B cell (primary cell): ENCODE measurements around the gene SOX9. TPM values are rescaled to one million over a fixed set of nuclear protein-coding genes. Genes with fewer than 3 reads are reported as not detected.

Experiments used
- ATAC-seq: fragments of 200-7000 bp; cut with Tn5 transposase; one replicate; pipeline ENCODE4 v1.10.0; 2021; ENCODE audit warnings: low read depth, mild to moderate bottlenecking, moderate number of reproducible peaks, moderate library complexity
- CTCF ChIA-PET: fragments of 350-600 bp; sonication (Branson Sonifier 250); formaldehyde crosslinking; loops from one replicate; lab custom pipeline; 2021; ENCODE audit warnings: antibody characterized with exemption, inconsistent platforms; lab: Charles Lee
- POLR2A ChIA-PET: fragments of 350-600 bp; sonication (Branson Sonifier 250); formaldehyde crosslinking; loops from one replicate; lab custom pipeline; 2021; ENCODE audit warnings: antibody characterized with exemption; lab: Charles Lee
- DNase-seq: peaks from one replicate; pipeline ENCODE4 v3.0.0; 2013
- H2AFZ ChIP-seq: 2 replicates; pipeline ENCODE4 v1.6.1; 2012; ENCODE audit warnings: mild to moderate bottlenecking, low read depth, low read length; ENCODE audit not compliant: insufficient read depth, poor library complexity, severe bottlenecking
- H3K27ac ChIP-seq, 2 donors: 1 replicate in 1 of 2; 2 replicates in 1 of 2; pipeline ENCODE4 v1.5.1; 2012 to 2013; ENCODE audit warnings: low read length in 2 of 2, mild to moderate bottlenecking in 2 of 2, moderate library complexity in 1 of 2
- H3K27me3 ChIP-seq, 4 experiments: fragments of 200-600 bp in 1 of 4; sonication (generic) in 1 of 4; replicated peaks in 1 of 4; 1 replicate in 2 of 4; 2 replicates in 2 of 4; pipeline versions ENCODE4 v1.6.1 to v1.7.0; 2013 to 2016; ENCODE audit warnings: low read length in 3 of 4, mild to moderate bottlenecking in 2 of 4, mixed read lengths in 1 of 4, moderate library complexity in 1 of 4; ENCODE audit not compliant: insufficient read depth in 4 of 4, control insufficient read depth in 3 of 4; ENCODE audit errors: control extremely low read depth in 1 of 4
- H3K36me3 ChIP-seq, 2 experiments: replicated peaks in 1 of 2; 1 replicate in 1 of 2; 2 replicates in 1 of 2; pipeline versions ENCODE4 v1.6.1 to v1.7.1; 2013; ENCODE audit warnings: low read length in 1 of 2; ENCODE audit not compliant: insufficient read depth in 2 of 2, control insufficient read depth in 1 of 2; ENCODE audit errors: control extremely low read depth in 1 of 2, extremely low read depth in 1 of 2
- H3K4me1 ChIP-seq, 2 donors: fragments of 200-600 bp in 1 of 2; sonication (generic) in 1 of 2; 1 replicate in 1 of 2; 2 replicates in 1 of 2; pipeline versions ENCODE4 v1.5.1 to v1.6.1; 2013 to 2017; ENCODE audit warnings: low read length in 2 of 2; ENCODE audit not compliant: control insufficient read depth in 2 of 2, insufficient read depth in 2 of 2
- H3K4me2 ChIP-seq: replicated peaks from 2 replicates; pipeline ENCODE3; 2012; ENCODE audit warnings: mild to moderate bottlenecking, low read depth, low read length; ENCODE audit not compliant: poor library complexity, severe bottlenecking
- H3K4me3 ChIP-seq, 5 experiments: fragments of 200-600 bp in 1 of 5; sonication (generic) in 1 of 5; 1 replicate in 3 of 5; 2 replicates in 2 of 5; pipeline versions ENCODE4 v1.5.1 to v1.7.0; 2011 to 2016; ENCODE audit warnings: low read length in 4 of 5, mild to moderate bottlenecking in 4 of 5, low read depth in 2 of 5, control low read depth in 1 of 5, moderate library complexity in 1 of 5; ENCODE audit not compliant: insufficient read depth in 1 of 5; ENCODE audit errors: control extremely low read depth in 1 of 5, extremely low read depth in 1 of 5
- H3K79me2 ChIP-seq: fragments of 200-600 bp; sonication (generic); one replicate; pipeline ENCODE4 v1.6.0; 2016; ENCODE audit warnings: low read length; ENCODE audit not compliant: control insufficient read depth, insufficient read depth
- H3K9ac ChIP-seq: fragments of 200-600 bp; sonication (generic); 2 replicates; pipeline ENCODE4 v1.6.1; 2017; ENCODE audit warnings: mild to moderate bottlenecking, low read length, moderate library complexity
- H3K9me3 ChIP-seq, 3 donors: one replicate each; pipeline versions ENCODE4 v1.6.1 to v1.7.1; 2013; ENCODE audit warnings: low read length in 2 of 3; ENCODE audit not compliant: control insufficient read depth in 2 of 3, insufficient read depth in 1 of 3; ENCODE audit errors: control extremely low read depth in 1 of 3
- H4K20me1 ChIP-seq: 2 replicates; pipeline ENCODE4 v1.6.0; 2012; ENCODE audit warnings: mild to moderate bottlenecking, low read length; ENCODE audit not compliant: insufficient read depth, control insufficient read depth, poor library complexity, severe bottlenecking
- H3K27ac Mint-ChIP-seq: one replicate; pipeline ENCODE4 v1.8.0; 2021; ENCODE audit warnings: mixed read lengths
- H3K27me3 Mint-ChIP-seq: one replicate; pipeline ENCODE4 v1.8.0; 2021; ENCODE audit warnings: mixed read lengths
- H3K4me1 Mint-ChIP-seq: one replicate; pipeline ENCODE4 v1.8.0; 2021; ENCODE audit warnings: mixed read lengths
- H3K4me3 Mint-ChIP-seq: one replicate; pipeline ENCODE4 v1.8.0; 2021; ENCODE audit warnings: mixed read lengths
- H3K9me3 Mint-ChIP-seq: one replicate; pipeline ENCODE4 v1.8.0; 2022; ENCODE audit warnings: mixed read lengths; ENCODE audit not compliant: insufficient read depth
- EZH2 ChIP-seq: IDR thresholded peaks from 2 replicates; pipeline ENCODE4 v1.6.1; 2012; ENCODE audit warnings: borderline replicate concordance, low read depth, mild to moderate bottlenecking, moderate library complexity, low read length; ENCODE audit not compliant: insufficient read depth, poor library complexity, severe bottlenecking
- WGBS: methylation state at CpG from one replicate; pipeline ENCODE4 v1.1.5; 2013; ENCODE audit warnings: missing lambda C conversion rate; ENCODE audit not compliant: insufficient coverage; 5-methylcytosine and 5-hydroxymethylcytosine counted together
- intact Hi-C: fragments of 100-400 bp; cut with micrococcal nuclease; formaldehyde crosslinking; loops from one replicate; pipeline ENCODE4 v1.10.0; 2022
- polyA plus RNA-seq: library from polyadenylated mRNA; depleted of rRNA; stranded (reverse); fragments of >200 nt; gene quantifications from 2 replicates; pipeline ENCODE4 v1.2.3, GENCODE V29; 2012
- total RNA-seq, 2 donors: library from RNA; stranded (reverse); fragments of 120-200 nt in 1 of 2; gene quantifications; 1 replicate in 1 of 2; 2 replicates in 1 of 2; pipeline versions ENCODE4 v1.2.3 to v1.2.4, GENCODE V29; 2013 to 2022
- TF ChIP-seq, protein P1 (sequence below): fragments of 200-600 bp; IDR thresholded peaks from one replicate; pipeline ENCODE4 v1.8.0; 2022; ENCODE audit warnings: antibody characterized with exemption, mild to moderate bottlenecking

Gene SOX9
- total and polyA plus RNA-seq, 2 donors (not counting 1 experiment from before 2014, with no cell fraction given): 0.03 TPM; not detected in 1

GRCh38 chr17:72116661-72117521, 3.9 kb upstream of the SOX9 start:
- no peak overlapping the region for H3K4me3 ChIP-seq
- H3K9me3 ChIP-seq: peaks cover 0 to 46% (median 0%) of the 10 kb centered on the region in 3 donors
- H3K36me3 ChIP-seq: no peaks in the 10 kb centered on the region
- Mint-ChIP-seq H3K27ac (no peak overlapping the region), H3K4me1 (peaks cover 7% of the 10 kb centered on the region), H3K4me3 (no peak overlapping the region), H3K27me3 (peaks cover 56% of the 10 kb centered on the region), H3K9me3 (no peaks in the 10 kb centered on the region)
- no peak overlapping the region for H3K27ac ChIP-seq
- intact Hi-C loops: no loop called here
- DNase-seq (no peak), ATAC-seq (no peak)
- no peaks in the 10 kb centered on the region for H3K79me2 ChIP-seq
- peaks cover 5 to 8% of the 10 kb centered on the region in 2 donors for H3K4me1 ChIP-seq
- H3K4me2 ChIP-seq: no peak overlapping the region
- no peaks in the 10 kb centered on the region for H4K20me1 ChIP-seq
- ChIA-PET CTCF (no interaction called here), POLR2A (no interaction called here)
- H3K9ac ChIP-seq: no peak overlapping the region
- no peak overlapping the region for H2AFZ ChIP-seq
- TF ChIP-seq EZH2: no peak
- TF ChIP-seq, protein P1, sequence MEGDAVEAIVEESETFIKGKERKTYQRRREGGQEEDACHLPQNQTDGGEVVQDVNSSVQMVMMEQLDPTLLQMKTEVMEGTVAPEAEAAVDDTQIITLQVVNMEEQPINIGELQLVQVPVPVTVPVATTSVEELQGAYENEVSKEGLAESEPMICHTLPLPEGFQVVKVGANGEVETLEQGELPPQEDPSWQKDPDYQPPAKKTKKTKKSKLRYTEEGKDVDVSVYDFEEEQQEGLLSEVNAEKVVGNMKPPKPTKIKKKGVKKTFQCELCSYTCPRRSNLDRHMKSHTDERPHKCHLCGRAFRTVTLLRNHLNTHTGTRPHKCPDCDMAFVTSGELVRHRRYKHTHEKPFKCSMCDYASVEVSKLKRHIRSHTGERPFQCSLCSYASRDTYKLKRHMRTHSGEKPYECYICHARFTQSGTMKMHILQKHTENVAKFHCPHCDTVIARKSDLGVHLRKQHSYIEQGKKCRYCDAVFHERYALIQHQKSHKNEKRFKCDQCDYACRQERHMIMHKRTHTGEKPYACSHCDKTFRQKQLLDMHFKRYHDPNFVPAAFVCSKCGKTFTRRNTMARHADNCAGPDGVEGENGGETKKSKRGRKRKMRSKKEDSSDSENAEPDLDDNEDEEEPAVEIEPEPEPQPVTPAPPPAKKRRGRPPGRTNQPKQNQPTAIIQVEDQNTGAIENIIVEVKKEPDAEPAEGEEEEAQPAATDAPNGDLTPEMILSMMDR: no peak
- H3K27me3 ChIP-seq: peaks cover 0 to 59% (median 28%) of the 10 kb centered on the region in 4 experiments
- WGBS: 8% methylated on average over 58 of the region's 58 CpGs
